Immature natural killer cell (primary cell): ENCODE results near the gene PRPH. TPM values are rescaled to one million over a fixed set of nuclear protein-coding genes. Genes with fewer than 3 reads are reported as not detected.
A peak's percentile ranks its signal among the peaks of the same experiment; 100 is the strongest.

Experiments
- DNase-seq, 3 donors: peaks; one replicate each; pipeline ENCODE4 v3.0.0; 2022; ENCODE audit warnings: mixed read lengths in 1 of 3
- H3K27ac Mint-ChIP-seq, 6 donors: one replicate each; pipeline ENCODE4 v1.8.0; 2020; ENCODE audit warnings: mixed read lengths in 6 of 6, mild to moderate bottlenecking in 5 of 6, inconsistent platforms in 4 of 6, moderate library complexity in 3 of 6
- H3K27me3 Mint-ChIP-seq, 3 donors: one replicate each; pipeline ENCODE4 v1.8.0; 2020 to 2021; ENCODE audit warnings: low read depth in 3 of 3, mild to moderate bottlenecking in 3 of 3, mixed read lengths in 3 of 3, moderate library complexity in 3 of 3, inconsistent platforms in 1 of 3
- H3K36me3 Mint-ChIP-seq, 3 donors: one replicate each; pipeline ENCODE4 v1.8.0; 2020; ENCODE audit warnings: mixed read lengths in 3 of 3, inconsistent platforms in 2 of 3, mild to moderate bottlenecking in 2 of 3
- H3K4me1 Mint-ChIP-seq, 2 donors: one replicate each; pipeline ENCODE4 v1.8.0; 2020; ENCODE audit warnings: inconsistent platforms in 2 of 2, mild to moderate bottlenecking in 2 of 2, mixed read lengths in 2 of 2, moderate library complexity in 1 of 2
- H3K4me3 Mint-ChIP-seq, 5 donors: one replicate each; pipeline ENCODE4 v1.8.0; 2020; ENCODE audit warnings: mild to moderate bottlenecking in 5 of 5, mixed read lengths in 5 of 5, inconsistent platforms in 3 of 5, moderate library complexity in 3 of 5
- H3K9me3 Mint-ChIP-seq, 6 donors: one replicate each; pipeline ENCODE4 v1.8.0; 2020; ENCODE audit warnings: mild to moderate bottlenecking in 6 of 6, mixed read lengths in 6 of 6, inconsistent platforms in 4 of 6, moderate library complexity in 3 of 6
- polyA plus RNA-seq, 3 donors: library from polyadenylated mRNA; unstranded; fragments of 300-500 nt; fragmentation: Illumina TruSeq; gene quantifications; one replicate each; pipeline ENCODE4 v1.2.3, GENCODE V29; 2021

Gene PRPH
- polyA plus RNA-seq, 3 donors from 2014 or later: not detected

DNA sequence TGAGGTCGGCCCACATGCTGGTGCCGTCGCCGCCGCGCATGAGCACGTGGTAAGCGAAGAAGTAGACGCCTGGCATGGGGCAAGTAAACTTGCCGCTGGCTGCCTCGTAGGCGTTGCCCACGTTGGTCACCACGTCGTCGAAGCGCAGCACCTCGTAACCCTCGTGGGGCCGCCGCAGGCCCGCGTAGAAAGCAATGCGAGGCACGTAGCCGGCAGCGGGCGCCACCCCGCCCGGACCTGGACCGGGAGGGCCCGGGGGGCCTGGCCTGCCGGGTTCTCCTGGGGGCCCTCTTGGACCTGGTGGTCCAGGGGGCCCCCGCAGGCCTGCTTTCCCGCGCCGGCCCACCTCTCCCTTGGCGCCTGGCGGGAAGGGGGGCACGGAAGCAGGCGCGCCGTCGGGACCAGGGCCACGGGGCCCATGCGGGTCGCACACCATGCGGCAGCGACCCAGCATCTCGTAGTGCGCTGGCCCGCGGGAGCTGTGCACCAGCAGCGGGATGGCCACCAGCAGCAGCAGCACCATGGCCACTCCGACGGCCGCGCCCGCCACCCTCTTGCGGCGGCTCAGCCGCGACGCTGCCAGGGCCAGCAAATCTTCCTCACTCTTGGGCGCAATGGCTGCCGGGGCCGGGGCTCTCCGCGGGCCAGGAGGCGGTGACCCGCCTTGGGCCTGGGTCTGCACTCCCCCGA is 41.2 kb downstream of the PRPH start:
- DNase-seq: no peak
- Mint-ChIP-seq H3K9me3 (no peaks in the 10 kb centered on the region), H3K27ac (no peak overlapping the region), H3K27me3 (peaks cover 24 to 43% (median 29%) of the 10 kb centered on the region in 3 donors), H3K4me3 (peak overlapping the region in 1 of 5 donors; percentile 66), H3K4me1 (peaks cover 20 to 21% of the 10 kb centered on the region in 2 donors), H3K36me3 (peaks cover 0 to 3% (median 0%) of the 10 kb centered on the region in 3 donors)

DNA sequence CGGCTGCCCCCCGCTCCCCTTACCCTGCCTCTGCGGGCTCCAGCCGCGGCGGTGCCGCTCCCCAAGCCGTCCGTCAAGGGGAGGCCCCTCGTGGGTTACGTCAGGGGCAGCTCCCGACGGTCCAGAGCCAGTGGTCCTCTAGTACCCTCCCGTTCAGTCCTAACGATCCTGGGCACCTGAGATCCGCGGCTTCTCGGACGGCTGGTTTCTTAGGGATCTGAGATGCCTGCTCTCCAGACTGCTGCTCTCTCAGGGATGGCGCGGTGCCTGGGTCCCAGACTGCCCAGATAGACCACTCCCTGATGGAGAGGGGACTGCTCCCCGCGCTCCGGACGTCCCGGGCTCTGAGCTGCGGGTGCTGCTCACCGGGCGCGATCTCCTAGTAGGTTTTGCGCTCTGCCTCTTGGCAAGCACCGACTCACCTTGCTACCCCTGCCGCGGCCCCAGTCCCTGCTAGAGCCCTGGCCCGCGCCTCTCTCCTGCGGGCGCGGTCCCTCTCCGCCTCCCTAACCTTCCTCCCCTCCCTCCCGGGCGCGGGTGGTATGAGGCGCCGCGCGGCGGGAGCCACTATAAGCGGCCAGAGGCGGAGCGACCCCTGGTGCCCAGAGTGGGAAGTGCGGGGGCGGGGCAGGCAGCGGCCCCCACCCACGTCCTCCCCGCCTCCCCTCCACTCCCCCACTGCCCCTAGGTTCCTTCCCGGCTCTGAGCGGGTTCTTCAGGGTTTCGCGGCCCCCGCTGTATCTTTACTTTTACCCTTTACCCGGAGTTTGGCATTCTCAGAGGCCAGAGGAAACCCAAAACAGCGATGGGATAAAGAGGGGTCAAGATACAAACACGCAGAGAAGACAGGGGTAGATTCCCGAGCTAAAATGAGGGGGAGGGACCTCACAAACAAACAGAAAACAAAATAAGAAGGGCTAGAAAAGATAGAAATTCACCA is 42.0 kb downstream of the PRPH start, which contains the start of gene C1QL4:
TSS of gene C1QL4 (minus strand) at position 544 of the 940 bp plus-strand sequence. CDS start 711 bp downstream, outside the sequence.
- Mint-ChIP-seq H3K4me3 (peak within 1 kb of the TSS; percentile 42 to 77 (median 68)), H3K9me3 (no peaks in the 10 kb centered on the region), H3K27me3 (peaks cover 24 to 45% (median 26%) of the 10 kb centered on the region in 3 donors), H3K4me1 (peaks cover 20 to 21% of the 10 kb centered on the region in 2 donors), H3K27ac (peak within 1 kb of the TSS in 1 of 6 donors; percentile 33), H3K36me3 (no peaks in the 10 kb centered on the region)
- DNase-seq: peak; percentile 81 to 86 (median 84)

DNA sequence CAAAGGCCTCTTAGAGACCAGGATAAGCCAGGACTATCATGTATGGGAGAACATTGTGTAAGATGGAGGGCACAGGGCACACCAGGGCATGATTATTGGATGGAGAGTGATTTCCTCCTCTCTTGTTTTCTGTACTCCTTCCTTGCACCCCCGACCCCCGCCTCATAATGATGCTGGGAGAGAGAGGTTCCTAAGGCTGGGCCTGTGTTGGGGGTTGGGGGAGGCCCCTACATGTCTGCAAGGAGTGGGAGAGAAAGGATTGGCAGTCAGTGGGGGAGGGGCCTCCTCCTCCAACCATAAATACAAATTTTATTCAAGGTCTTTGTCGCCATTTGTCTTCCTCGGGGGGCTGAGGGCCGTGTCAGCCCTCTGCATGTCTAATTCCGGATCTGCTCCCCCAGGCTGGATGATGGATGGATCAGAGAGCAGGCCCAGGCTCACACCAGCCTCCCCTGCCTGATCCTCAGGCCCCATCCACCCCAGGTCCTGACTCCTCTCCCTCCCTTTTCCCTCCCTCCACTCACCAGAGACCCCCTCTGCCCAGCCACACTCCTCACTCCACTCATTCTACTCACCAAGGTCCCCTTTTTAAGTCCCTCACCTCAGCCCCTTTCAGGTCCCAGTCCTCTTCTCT is 44.0 kb downstream of the PRPH start:
- Mint-ChIP-seq H3K27me3 (peaks cover 23 to 38% (median 35%) of the 10 kb centered on the region in 3 donors), H3K4me3 (no peak overlapping the region), H3K4me1 (peaks cover 28 to 32% of the 10 kb centered on the region in 2 donors), H3K36me3 (no peaks in the 10 kb centered on the region), H3K9me3 (no peaks in the 10 kb centered on the region), H3K27ac (no peak overlapping the region)
- DNase-seq: no peak

DNA sequence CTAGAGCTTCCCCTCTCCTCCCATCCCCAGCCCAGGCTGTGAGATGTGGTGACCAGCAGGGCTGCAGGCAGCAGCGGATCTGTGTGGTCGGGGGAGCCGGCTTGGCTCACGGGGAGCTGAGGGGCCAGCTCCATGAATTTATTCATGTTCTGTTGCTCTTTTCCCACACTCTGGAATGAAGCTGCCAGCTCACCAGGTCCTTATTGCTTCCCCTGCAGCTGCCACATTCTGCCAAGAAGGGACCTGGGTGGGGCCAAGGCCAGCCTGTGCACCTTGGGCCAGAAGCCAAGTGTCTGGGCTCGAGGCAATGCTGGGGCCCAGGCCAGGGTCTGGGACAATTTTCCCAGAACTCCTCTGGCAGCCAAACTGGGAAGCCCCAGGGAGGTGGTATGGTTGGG is 44.5 kb downstream of the PRPH start:
- Mint-ChIP-seq H3K4me1 (peaks cover 28 to 35% of the 10 kb centered on the region in 2 donors), H3K36me3 (no peaks in the 10 kb centered on the region), H3K27me3 (peaks cover 27 to 36% (median 36%) of the 10 kb centered on the region in 3 donors), H3K27ac (no peak overlapping the region), H3K9me3 (no peaks in the 10 kb centered on the region), H3K4me3 (no peak overlapping the region)
- no peak for DNase-seq

DNA sequence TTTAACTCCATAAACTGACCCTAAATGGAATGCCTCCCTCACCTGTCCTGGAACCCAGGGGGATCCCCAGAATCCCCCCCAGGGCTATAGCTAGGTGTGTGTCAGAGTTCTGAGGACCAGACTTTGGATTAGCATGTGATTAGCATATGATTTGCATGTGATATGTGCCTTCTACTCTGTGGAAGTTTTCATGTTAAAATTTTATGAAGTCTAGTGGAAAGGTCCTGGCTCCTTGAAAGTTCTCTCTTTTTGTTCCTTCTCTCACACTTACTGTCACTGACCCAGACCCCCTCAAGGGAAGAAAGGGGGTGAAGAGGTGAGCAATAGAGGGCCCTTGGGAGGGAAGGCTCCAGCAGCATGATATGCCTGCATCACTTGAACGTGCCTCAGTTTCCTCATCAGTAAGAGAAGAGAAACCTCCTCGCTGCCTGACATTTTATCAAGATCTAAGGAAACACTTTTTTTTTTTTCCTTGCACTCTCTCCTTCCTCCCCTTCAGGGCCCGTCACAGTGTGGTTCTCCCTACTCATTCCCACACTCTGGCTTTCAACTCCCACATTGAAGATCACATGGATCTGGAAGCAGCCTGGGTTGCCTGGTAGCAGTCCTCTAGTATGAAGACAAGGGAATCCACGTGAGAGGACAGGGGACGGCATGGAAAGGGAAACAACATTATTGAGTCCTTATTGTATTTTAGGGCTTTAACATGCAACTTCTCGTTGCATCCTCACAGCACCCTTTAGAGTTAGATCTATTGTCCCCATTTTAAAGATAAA is 45.3 kb downstream of the PRPH start:
- H3K4me3 Mint-ChIP-seq: peak overlapping the region in 3 of 5 donors; percentile 2 to 61 (median 60)
- DNase-seq: no peak
- H3K27ac Mint-ChIP-seq: no peak overlapping the region
- H3K36me3 Mint-ChIP-seq: no peaks in the 10 kb centered on the region
- H3K9me3 Mint-ChIP-seq: no peaks in the 10 kb centered on the region
- peaks cover 27 to 34% (median 32%) of the 10 kb centered on the region in 3 donors for H3K27me3 Mint-ChIP-seq
- H3K4me1 Mint-ChIP-seq: peaks cover 27 to 34% of the 10 kb centered on the region in 2 donors

DNA sequence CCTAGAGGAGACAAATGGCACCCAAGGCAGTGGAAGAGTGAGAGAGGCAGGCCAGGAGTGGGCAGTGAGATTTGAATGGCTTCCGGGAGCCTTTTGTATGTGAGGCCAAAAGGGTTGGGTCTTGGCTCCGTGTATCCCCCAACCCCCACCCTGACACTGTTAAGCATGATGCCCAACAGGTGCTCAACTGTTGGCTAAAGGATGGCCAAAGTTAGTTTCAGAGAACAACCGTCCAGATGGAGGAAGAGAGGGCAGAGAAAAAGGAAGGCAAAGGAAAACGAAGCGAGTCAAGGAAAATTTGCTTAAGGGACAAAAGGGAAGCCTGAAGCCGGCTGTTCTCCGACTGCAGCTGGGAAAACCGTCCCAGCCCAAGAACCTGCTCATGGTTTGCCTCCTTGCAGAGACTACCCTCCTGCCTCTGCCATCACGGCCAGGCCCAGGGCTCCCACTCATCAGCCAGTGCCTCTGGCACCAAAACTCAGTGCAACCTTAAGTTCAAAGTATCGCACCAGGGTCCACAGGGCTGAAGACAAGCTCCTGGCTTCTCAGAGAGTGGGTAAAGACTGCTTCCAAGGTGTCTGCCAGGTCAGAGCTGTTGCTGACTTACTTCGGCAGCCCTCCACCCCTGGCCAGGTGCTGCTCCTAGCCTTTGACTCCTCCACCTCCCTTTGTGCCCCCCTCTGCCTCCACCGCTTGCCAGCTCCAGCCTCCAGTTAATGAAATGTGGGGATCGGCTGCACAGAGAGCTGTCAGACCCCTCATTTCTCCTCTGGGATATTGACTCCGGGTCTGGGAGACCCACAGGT is 46.2 kb downstream of the PRPH start:
- H3K27me3 Mint-ChIP-seq: peaks cover 27 to 34% (median 33%) of the 10 kb centered on the region in 3 donors
- peak overlapping the region in 1 of 6 donors; percentile 40 for H3K27ac Mint-ChIP-seq
- H3K4me3 Mint-ChIP-seq: peak overlapping the region in 4 of 5 donors; percentile 2 to 61 (median 54)
- no peaks in the 10 kb centered on the region for H3K36me3 Mint-ChIP-seq
- no peaks in the 10 kb centered on the region for H3K9me3 Mint-ChIP-seq
- H3K4me1 Mint-ChIP-seq: peaks cover 27 to 36% of the 10 kb centered on the region in 2 donors
- no peak for DNase-seq

DNA sequence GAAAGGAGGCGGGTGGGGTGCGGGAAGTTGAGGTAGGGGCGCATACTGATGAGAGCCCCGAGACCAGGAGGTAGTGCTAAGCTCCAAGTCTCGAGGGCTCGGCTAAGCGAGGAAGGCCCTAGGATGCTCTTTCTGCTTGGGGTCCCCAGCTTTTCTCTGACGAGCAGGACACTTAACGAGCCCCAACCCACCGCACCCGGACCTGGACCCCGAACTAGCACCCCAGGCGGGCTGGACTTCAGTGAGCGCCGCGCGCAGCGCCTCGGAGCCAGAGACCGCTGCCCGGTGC is 46.8 kb downstream of the PRPH start:
- Mint-ChIP-seq H3K27me3 (peaks cover 30 to 38% (median 36%) of the 10 kb centered on the region in 3 donors), H3K27ac (no peak overlapping the region), H3K4me1 (peaks cover 32 to 40% of the 10 kb centered on the region in 2 donors)

DNA sequence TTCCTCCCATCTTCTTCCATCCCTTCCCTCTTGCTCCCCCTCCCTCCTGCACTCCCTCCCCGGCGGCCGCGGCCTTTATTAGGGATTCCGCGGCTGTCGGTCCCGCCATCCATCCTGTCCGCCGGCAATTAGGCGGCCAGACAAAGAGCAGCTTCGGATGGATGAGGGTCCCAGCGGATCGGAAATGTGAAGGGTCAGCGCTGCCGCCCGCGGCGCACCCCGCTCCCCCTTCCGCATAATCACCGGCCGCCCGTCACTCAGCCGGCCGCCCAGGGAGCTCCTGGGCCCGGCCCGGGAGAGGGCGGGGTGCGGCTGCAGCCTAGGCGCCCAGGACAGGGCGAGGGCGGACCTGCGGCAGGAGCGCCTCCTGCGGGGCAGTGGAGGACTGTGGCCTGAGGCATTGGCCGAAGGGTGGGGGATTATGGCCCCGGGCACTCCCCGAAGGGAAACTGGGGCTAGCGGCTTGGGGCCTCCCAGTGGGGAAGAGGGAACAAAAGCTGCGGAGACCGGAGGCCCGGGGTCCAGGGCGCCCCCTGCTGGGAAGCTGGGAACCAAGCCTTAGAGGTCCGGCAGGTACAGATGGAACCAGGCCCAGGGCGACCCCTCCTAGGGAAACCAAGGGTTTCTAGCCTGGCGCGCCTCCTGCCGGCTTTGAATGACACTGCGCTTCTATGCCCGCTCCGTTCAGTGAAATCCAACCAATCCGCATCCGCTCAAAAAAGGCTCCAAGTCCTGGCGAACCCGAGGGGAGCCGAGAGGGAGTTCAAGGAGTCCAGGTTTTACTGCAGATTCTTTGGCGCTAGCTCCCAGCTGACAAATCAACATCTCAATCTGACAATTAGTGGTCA is 47.3 kb downstream of the PRPH start:
- peak; percentile 64 to 72 (median 66) for DNase-seq
- Mint-ChIP-seq H3K4me3 (peak overlapping the region; percentile 63 to 76 (median 70)), H3K27me3 (peaks cover 28 to 39% (median 38%) of the 10 kb centered on the region in 3 donors), H3K36me3 (no peaks in the 10 kb centered on the region), H3K9me3 (no peaks in the 10 kb centered on the region), H3K4me1 (peaks cover 34 to 41% of the 10 kb centered on the region in 2 donors), H3K27ac (no peak overlapping the region)

More for the DNA sequence above, 46.8 kb downstream of the PRPH start:
- no peak for DNase-seq
- Mint-ChIP-seq H3K36me3 (no peaks in the 10 kb centered on the region), H3K4me3 (peak overlapping the region in 2 of 5 donors; percentile 51 to 55), H3K9me3 (no peaks in the 10 kb centered on the region)

DNA sequence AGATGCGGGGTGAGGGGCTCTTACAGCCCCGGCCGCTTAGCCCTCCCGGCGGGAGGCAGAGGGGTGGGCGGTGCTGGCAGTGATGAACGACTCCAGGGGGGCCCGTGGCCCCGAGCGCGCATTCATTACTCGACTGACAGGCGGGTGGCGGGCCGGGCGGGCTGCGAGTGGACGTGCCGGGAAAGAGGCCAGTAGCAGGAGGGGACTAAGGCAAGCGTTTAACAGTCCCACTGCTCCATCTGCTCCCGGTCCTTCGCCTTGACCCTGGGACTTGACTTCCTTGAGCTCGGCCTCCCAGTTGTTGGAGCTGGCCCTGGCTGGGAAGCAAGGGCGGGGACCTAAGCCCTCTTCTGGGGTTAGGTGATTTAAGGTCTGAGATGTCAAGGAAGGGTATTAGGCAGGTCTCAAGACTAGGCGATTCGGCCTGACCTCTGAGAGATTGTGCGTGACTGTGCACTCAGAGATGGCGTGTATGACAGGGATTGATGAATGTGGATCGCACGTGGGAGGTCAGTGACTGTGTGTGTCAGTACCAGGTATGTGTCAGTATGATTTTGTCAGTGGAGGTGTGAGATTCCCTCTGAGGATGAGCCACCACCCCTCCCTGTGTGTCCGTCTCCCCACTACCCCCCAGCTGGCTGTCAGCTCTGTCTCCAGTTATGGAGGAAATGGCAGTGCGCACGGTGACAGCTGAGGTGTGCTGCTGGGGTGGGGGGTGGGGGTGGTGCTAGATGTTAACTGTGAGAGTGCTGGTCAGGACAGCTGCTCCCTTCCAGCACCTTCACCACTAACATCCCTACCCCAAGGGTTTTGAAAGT is 48.2 kb downstream of the PRPH start:
- peaks cover 25 to 35% (median 35%) of the 10 kb centered on the region in 3 donors for H3K27me3 Mint-ChIP-seq
- H3K4me3 Mint-ChIP-seq: peak overlapping the region; percentile 63 to 76 (median 70)

DNA sequence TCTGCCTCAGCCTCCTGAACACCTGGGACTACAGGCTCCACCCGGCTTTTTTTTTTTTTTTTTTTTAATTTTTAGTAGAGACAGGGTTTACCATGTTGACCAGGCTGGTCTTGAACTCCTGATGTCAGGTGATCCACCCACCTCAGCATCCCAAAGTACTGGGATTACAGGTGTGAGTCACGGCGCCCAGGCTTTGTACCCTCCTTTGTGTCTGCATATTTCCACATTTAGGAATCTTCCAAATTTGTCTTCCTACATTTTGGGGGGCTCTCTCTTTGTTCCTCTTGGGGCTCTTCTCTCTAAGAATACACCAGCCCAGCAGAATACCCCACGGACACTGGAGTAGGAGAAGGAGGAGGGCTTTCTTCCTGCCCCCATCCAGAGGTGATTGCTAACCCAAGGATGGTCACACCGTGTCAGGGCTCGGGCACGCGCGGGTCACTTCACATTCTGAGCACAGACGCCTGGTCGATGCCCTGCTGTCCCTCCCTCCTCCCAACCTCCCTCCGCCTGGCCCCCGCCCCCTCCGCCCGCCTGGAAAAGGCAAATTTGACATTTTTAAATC is 49.6 kb downstream of the PRPH start:
- DNase-seq: no peak
- Mint-ChIP-seq H3K9me3 (no peaks in the 10 kb centered on the region), H3K4me3 (peak overlapping the region; percentile 3 to 36 (median 29)), H3K27me3 (peaks cover 28 to 39% (median 33%) of the 10 kb centered on the region in 3 donors), H3K4me1 (peaks cover 31 to 44% of the 10 kb centered on the region in 2 donors), H3K36me3 (no peaks in the 10 kb centered on the region), H3K27ac (no peak overlapping the region)

More for the DNA sequence above, 48.2 kb downstream of the PRPH start:
- peak in 1 of 3 donors; percentile 16 for DNase-seq
- no peaks in the 10 kb centered on the region for H3K9me3 Mint-ChIP-seq
- H3K36me3 Mint-ChIP-seq: no peaks in the 10 kb centered on the region
- peak overlapping the region in 1 of 6 donors; percentile 60 for H3K27ac Mint-ChIP-seq
- H3K4me1 Mint-ChIP-seq: peaks cover 31 to 40% of the 10 kb centered on the region in 2 donors
